Esophagus muscularis mucosa (tissue), 4 donors: Measurements from ENCODE around the gene ATG13. TPM values are rescaled to one million over a fixed set of nuclear protein-coding genes. Genes with fewer than 3 reads are reported as not detected.

ENCODE experiments used
- DNase-seq: peaks from one replicate; pipeline ENCODE4 v3.0.0-alpha.2; 2017; ENCODE audit errors: extremely low spot score
- H3K27ac ChIP-seq, 4 donors: fragments of 200-600 bp; sonication (generic); replicated peaks in 1 of 4; 1 replicate in 3 of 4; 2 replicates in 1 of 4; pipeline ENCODE4 v1.5.1; 2016 to 2019; ENCODE audit warnings: mild to moderate bottlenecking in 1 of 4
- H3K27me3 ChIP-seq, 4 donors: fragments of 200-600 bp; sonication (generic); one replicate each; pipeline versions ENCODE4 v1.5.1 to v1.6.0; 2016 to 2019
- H3K36me3 ChIP-seq, 4 donors: fragments of 200-600 bp; sonication (generic); one replicate each; pipeline ENCODE4 v1.5.1; 2016 to 2019
- H3K4me1 ChIP-seq, 4 donors: fragments of 200-600 bp; sonication (generic); one replicate each; pipeline ENCODE4 v1.5.1; 2016 to 2019
- H3K4me3 ChIP-seq, 4 donors: fragments of 200-600 bp; sonication (generic); 1 replicate in 2 of 4; 2 replicates in 2 of 4; pipeline ENCODE4 v1.5.1; 2016 to 2019; ENCODE audit warnings: mild to moderate bottlenecking in 4 of 4, moderate library complexity in 1 of 4
- H3K9me3 ChIP-seq, 4 donors: fragments of 200-600 bp; sonication (generic); 1 replicate in 3 of 4; 2 replicates in 1 of 4; pipeline ENCODE4 v1.5.1; 2016 to 2019
- EP300 ChIP-seq: sonication (generic); formaldehyde crosslinking; IDR thresholded peaks from one replicate; pipeline ENCODE4 v1.6.1; 2017; ENCODE audit warnings: antibody characterized with exemption
- POLR2A ChIP-seq: fragments of 450-650 bp; IDR thresholded peaks from one replicate; pipeline ENCODE4 v1.6.1; 2017; ENCODE audit warnings: antibody characterized with exemption, moderate library complexity, mild to moderate bottlenecking, low read depth
- POLR2AphosphoS5 ChIP-seq, 2 donors: sonication (generic); formaldehyde crosslinking; IDR thresholded peaks; one replicate each; pipeline ENCODE4 v1.6.1; 2017; ENCODE audit warnings: antibody characterized with exemption in 2 of 2
- WGBS: methylation state at CpG from one replicate; pipeline ENCODE4 v1.1.5; 2018; 5-methylcytosine and 5-hydroxymethylcytosine counted together
- intact Hi-C: fragments of 100-400 bp; cut with DNase I; formaldehyde crosslinking; loops from one replicate; pipeline ENCODE4 v1.15.1; 2023
- total RNA-seq, 4 donors: library from RNA; depleted of rRNA; stranded (reverse); fragments of >200 nt; gene quantifications; one replicate each; pipeline versions ENCODE4 v1.1.0 to v1.2.1, GENCODE V29; 2016
- TF ChIP-seq, protein P1 (sequence below), 3 experiments: fragments of 200-600 bp in 2 of 3; fragments of 450-650 bp in 1 of 3; sonication (generic) in 2 of 3; IDR thresholded peaks; one replicate each; pipeline ENCODE4 v1.5.1; 2017 to 2019; ENCODE audit warnings: antibody characterized with exemption in 3 of 3, mild to moderate bottlenecking in 2 of 3, moderate library complexity in 1 of 3

ATG13 gene
- total RNA-seq, 4 donors from 2014 or later: 68.7 to 74.3 (median 72.1) TPM

DNA sequence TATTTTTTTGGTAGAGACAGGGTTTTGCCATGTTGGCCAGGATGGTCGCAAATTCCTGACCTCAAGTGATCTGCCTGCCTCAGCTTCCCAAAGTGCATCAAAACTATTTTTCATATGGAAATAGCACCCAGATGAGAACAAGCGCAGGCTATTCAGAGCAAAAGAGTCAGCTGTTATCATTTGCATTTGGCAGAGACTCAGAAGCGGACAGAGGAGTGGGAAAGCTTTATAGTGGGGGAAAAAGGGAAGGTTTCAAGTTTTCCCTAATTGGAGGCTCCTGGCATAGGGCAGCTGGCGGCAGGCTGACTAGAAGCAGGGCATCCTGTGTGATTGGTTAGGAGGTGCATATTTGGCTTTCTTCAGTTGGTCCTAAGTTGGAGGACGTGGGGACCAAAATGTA is 20.2 kb downstream of the ATG13 start:
- H3K27ac ChIP-seq: no peak overlapping the region
- intact Hi-C loops: no loop called here
- H3K27me3 ChIP-seq: no peaks in the 10 kb centered on the region
- WGBS: 94% methylated on average over 5 of the region's 5 CpGs
- H3K4me3 ChIP-seq: no peak overlapping the region
- no peaks in the 10 kb centered on the region for H3K9me3 ChIP-seq
- H3K4me1 ChIP-seq: no peaks in the 10 kb centered on the region
- no peak for DNase-seq
- peaks cover 3 to 58% (median 36%) of the 10 kb centered on the region in 4 donors for H3K36me3 ChIP-seq
- TF ChIP-seq EP300 (no peak), POLR2A (no peak), POLR2AphosphoS5 (IDR thresholded peaks at IDR 0.05) (no peak)
- TF ChIP-seq, protein P1, sequence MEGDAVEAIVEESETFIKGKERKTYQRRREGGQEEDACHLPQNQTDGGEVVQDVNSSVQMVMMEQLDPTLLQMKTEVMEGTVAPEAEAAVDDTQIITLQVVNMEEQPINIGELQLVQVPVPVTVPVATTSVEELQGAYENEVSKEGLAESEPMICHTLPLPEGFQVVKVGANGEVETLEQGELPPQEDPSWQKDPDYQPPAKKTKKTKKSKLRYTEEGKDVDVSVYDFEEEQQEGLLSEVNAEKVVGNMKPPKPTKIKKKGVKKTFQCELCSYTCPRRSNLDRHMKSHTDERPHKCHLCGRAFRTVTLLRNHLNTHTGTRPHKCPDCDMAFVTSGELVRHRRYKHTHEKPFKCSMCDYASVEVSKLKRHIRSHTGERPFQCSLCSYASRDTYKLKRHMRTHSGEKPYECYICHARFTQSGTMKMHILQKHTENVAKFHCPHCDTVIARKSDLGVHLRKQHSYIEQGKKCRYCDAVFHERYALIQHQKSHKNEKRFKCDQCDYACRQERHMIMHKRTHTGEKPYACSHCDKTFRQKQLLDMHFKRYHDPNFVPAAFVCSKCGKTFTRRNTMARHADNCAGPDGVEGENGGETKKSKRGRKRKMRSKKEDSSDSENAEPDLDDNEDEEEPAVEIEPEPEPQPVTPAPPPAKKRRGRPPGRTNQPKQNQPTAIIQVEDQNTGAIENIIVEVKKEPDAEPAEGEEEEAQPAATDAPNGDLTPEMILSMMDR (IDR thresholded peaks at IDR 0.05): no peak

DNA sequence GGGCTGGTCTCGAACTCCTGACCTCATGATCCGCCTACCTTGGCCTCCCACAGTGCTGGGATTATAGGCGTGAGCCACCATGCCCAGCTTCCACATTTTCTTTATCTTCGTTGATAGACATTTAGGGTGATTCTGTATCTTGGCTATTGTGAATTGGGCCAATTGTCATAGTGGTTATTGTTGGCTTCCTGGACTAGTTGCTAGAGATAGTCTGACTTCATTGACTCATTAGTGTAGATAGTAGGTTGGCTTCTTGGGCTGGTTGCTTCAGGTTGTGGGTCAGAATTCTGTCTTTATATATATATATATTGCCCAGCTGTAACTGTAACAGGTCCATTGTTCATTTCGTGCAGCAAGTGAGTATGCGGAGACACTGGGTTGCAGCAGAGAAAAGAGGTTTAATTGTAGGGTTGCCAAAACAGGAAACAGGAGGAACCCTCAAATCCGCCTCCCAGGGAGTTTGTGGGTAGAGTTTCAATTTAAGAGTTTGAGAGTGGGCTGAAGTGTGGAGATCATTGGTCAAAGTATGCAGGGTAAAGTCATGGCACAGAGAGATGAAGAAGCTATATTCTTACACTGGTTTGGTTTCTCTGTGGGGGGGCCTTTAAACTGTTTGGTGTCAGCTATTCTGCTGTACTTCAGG is 22.0 kb downstream of the ATG13 start:
- intact Hi-C loops: no loop called here
- no peak for TF ChIP-seq POLR2AphosphoS5 (IDR thresholded peaks at IDR 0.05)
- TF ChIP-seq EP300: no peak
- TF ChIP-seq, protein P1 (IDR thresholded peaks at IDR 0.05): no peak
- TF ChIP-seq POLR2A: no peak
- DNase-seq: no peak

DNA sequence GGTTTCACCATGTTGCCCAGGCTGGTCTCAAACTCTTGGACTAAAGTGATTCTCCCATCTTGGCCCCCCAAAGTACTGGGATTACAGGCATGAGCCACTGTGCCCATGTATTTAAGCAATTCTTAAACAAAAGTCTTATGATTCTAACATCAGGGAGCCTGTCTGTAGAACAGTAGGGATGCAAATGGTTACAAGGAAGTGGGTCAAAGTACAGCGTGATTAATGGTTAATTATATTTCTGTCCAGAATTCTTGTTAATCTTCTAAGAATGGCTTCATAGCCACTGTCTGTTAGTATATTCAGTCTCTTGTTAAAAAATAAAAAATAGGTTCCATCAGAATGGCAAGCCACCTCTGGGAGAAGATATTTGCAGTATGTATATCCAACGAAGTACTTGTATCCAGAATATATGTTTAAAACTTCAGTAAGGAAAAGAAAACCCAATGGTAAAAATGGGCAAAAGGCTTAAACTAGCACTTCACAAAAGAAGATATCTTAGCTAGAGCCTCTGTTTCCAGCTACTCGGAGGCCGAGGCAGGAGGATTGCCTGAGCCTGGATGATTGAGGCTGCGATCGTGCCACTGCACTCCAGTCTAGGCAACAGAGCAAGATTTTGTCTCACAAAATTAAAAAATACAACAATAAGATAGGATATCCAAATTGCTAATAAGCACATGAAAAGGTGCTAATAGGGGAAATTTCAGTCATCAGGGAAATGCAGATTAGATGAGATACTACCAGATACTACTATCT is 22.9 kb downstream of the ATG13 start:
- intact Hi-C loops: no loop called here
- WGBS: 95% methylated on average over 6 of the region's 6 CpGs
- no peak for DNase-seq
- Histone ChIP-seq H3K4me1 (no peaks in the 10 kb centered on the region), H3K27ac (no peak overlapping the region), H3K27me3 (no peaks in the 10 kb centered on the region), H3K4me3 (no peak overlapping the region), H3K36me3 (peaks cover 3 to 52% (median 32%) of the 10 kb centered on the region in 4 donors), H3K9me3 (no peaks in the 10 kb centered on the region)
- TF ChIP-seq POLR2A (no peak), EP300 (no peak), POLR2AphosphoS5 (IDR thresholded peaks at IDR 0.05) (no peak)
- TF ChIP-seq, protein P1 (IDR thresholded peaks at IDR 0.05): no peak

More for the DNA sequence above, 22.0 kb downstream of the ATG13 start:
- Histone ChIP-seq H3K4me3 (no peak overlapping the region), H3K27ac (no peak overlapping the region), H3K4me1 (no peaks in the 10 kb centered on the region), H3K27me3 (no peaks in the 10 kb centered on the region), H3K36me3 (peaks cover 3 to 51% (median 31%) of the 10 kb centered on the region in 4 donors), H3K9me3 (no peaks in the 10 kb centered on the region)
- 90% methylated on average over 7 of the region's 7 CpGs for WGBS

DNA sequence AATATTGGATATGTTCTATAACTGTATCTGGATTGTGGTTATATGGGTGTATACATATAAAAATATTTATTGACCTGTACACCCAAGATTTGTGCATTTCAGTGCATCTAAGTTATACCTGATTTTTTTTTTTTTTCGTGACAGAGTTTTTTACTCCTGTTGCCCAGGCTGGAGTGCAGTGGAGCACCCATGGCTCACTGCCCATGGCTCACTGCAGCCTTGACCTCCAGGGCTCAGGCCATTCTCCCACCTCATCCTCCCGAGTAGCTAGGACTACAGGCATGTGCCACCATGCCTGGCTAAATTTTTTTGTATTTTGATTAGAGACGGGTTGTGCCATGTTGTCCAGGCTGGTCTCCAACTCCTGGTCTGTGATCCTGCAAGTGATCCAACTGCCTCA is 24.3 kb downstream of the ATG13 start:
- no peaks in the 10 kb centered on the region for H3K9me3 ChIP-seq
- 98% methylated on average over 3 of the region's 3 CpGs for WGBS
- no peaks in the 10 kb centered on the region for H3K27me3 ChIP-seq
- no peak for DNase-seq
- peaks cover 12 to 56% (median 37%) of the 10 kb centered on the region in 4 donors for H3K36me3 ChIP-seq
- H3K4me3 ChIP-seq: no peak overlapping the region
- no peak overlapping the region for H3K27ac ChIP-seq
- intact Hi-C loops: no loop called here
- TF ChIP-seq POLR2AphosphoS5 (IDR thresholded peaks at IDR 0.05): no peak
- TF ChIP-seq, protein P1 (IDR thresholded peaks at IDR 0.05): no peak
- no peak for TF ChIP-seq EP300
- TF ChIP-seq POLR2A: no peak
- no peaks in the 10 kb centered on the region for H3K4me1 ChIP-seq
